Muscle layer of duodenum (tissue), 2 donors: ENCODE data around the gene BAX.
"Not testable (repeated sequence)": the region's sequence is repeated elsewhere in the genome, so short reads cannot be mapped to it uniquely, and the experiment has no call there.

Experiments used
- H3K27ac ChIP-seq: one replicate; pipeline ENCODE4 v1.7.0; 2013; ENCODE audit warnings: mild to moderate bottlenecking, low read length
- H3K27me3 ChIP-seq: one replicate; pipeline ENCODE4 v1.7.0; 2013; ENCODE audit warnings: low read depth, mild to moderate bottlenecking, control low read depth, low read length
- H3K36me3 ChIP-seq, 2 donors: one replicate each; pipeline ENCODE4 v1.7.0; 2013; ENCODE audit warnings: low read length in 2 of 2, control low read depth in 1 of 2, mild to moderate bottlenecking in 1 of 2; ENCODE audit not compliant: insufficient read depth in 2 of 2, control insufficient read depth in 1 of 2
- H3K4me1 ChIP-seq, 2 donors: one replicate each; pipeline ENCODE4 v1.7.0; 2013; ENCODE audit warnings: low read length in 2 of 2, mild to moderate bottlenecking in 2 of 2, control low read depth in 1 of 2, moderate library complexity in 1 of 2; ENCODE audit not compliant: insufficient read depth in 2 of 2, control insufficient read depth in 1 of 2
- H3K4me3 ChIP-seq, 2 donors: one replicate each; pipeline ENCODE4 v1.7.0; 2013; ENCODE audit warnings: low read length in 2 of 2, low read depth in 1 of 2, mild to moderate bottlenecking in 1 of 2
- H3K9me3 ChIP-seq, 2 donors: one replicate each; pipeline ENCODE4 v1.7.0; 2013; ENCODE audit warnings: low read length in 2 of 2, control low read depth in 1 of 2, mild to moderate bottlenecking in 1 of 2; ENCODE audit not compliant: control insufficient read depth in 1 of 2
- donor health status: healthy.

The BAX gene

GRCh38 chr19:48919271-48919670 lies 35.4 kb upstream of the BAX start:
- H3K27me3 ChIP-seq, H3K9me3 ChIP-seq, H3K27ac ChIP-seq, H3K4me3 ChIP-seq, H3K4me1 ChIP-seq: not testable (repeated sequence)
- peaks cover 16 to 62% of the 10 kb centered on the region in 2 donors for H3K36me3 ChIP-seq

- Histone ChIP-seq H3K36me3 (peaks cover 9 to 50% of the 10 kb centered on the region in 2 donors), H3K4me3 (no peak overlapping the region), H3K27ac (no peak overlapping the region), H3K9me3 (no peaks in the 10 kb centered on the region), H3K27me3 (no peaks in the 10 kb centered on the region), H3K4me1 (no peaks in the 10 kb centered on the region)
Measured at GRCh38 chr19:48920949-48921348, 33.7 kb upstream of the BAX start.

GRCh38 chr19:48921721-48922500 lies 32.8 kb upstream of the BAX start:
- Histone ChIP-seq H3K4me3 (no peak overlapping the region), H3K4me1 (no peaks in the 10 kb centered on the region), H3K27ac (no peak overlapping the region), H3K36me3 (peaks cover 7 to 46% of the 10 kb centered on the region in 2 donors), H3K27me3 (no peaks in the 10 kb centered on the region), H3K9me3 (no peaks in the 10 kb centered on the region)

- Histone ChIP-seq H3K27me3 (no peaks in the 10 kb centered on the region), H3K27ac (no peak overlapping the region), H3K4me3 (no peak overlapping the region), H3K4me1 (no peaks in the 10 kb centered on the region), H3K9me3 (no peaks in the 10 kb centered on the region), H3K36me3 (peaks cover 6 to 45% of the 10 kb centered on the region in 2 donors)
Measured at GRCh38 chr19:48922548-48923490, 31.9 kb upstream of the BAX start.

- Histone ChIP-seq H3K27ac (no peak overlapping the region), H3K36me3 (peaks cover 0 to 28% of the 10 kb centered on the region in 2 donors)
Measured at GRCh38 chr19:48925240-48925843, 29.3 kb upstream of the BAX start.

GRCh38 chr19:48925890-48926289 lies 28.8 kb upstream of the BAX start:
- H3K4me3 ChIP-seq, H3K27me3 ChIP-seq, H3K4me1 ChIP-seq, H3K27ac ChIP-seq, H3K9me3 ChIP-seq: not testable (repeated sequence)
- H3K36me3 ChIP-seq, result peaks cover 0 to 24% of the 10 kb centered on the region in 2 donors

More at GRCh38 chr19:48925240-48925843, 29.3 kb upstream of the BAX start:
- Histone ChIP-seq H3K27me3 (no peaks in the 10 kb centered on the region), H3K9me3 (no peaks in the 10 kb centered on the region), H3K4me3 (no peak overlapping the region), H3K4me1 (no peaks in the 10 kb centered on the region)

- Histone ChIP-seq H3K27ac (no peak overlapping the region), H3K4me1 (no peaks in the 10 kb centered on the region), H3K9me3 (no peaks in the 10 kb centered on the region), H3K27me3 (no peaks in the 10 kb centered on the region), H3K4me3 (no peak overlapping the region), H3K36me3 (peaks cover 0 to 14% of the 10 kb centered on the region in 2 donors)
Measured at GRCh38 chr19:48926909-48927308, 27.8 kb upstream of the BAX start.

- not testable (repeated sequence) for H3K9me3 ChIP-seq, H3K27me3 ChIP-seq, H3K36me3 ChIP-seq, H3K4me3 ChIP-seq, H3K27ac ChIP-seq, H3K4me1 ChIP-seq
Measured at GRCh38 chr19:48927692-48928091, 27.0 kb upstream of the BAX start.

GRCh38 chr19:48928164-48929025 lies 26.3 kb upstream of the BAX start:
- Histone ChIP-seq H3K27me3 (no peaks in the 10 kb centered on the region), H3K9me3 (no peaks in the 10 kb centered on the region), H3K4me1 (peaks cover 4 to 6% of the 10 kb centered on the region in 2 donors), H3K27ac (no peak overlapping the region), H3K36me3 (no peaks in the 10 kb centered on the region), H3K4me3 (no peak overlapping the region)

- H3K4me3 ChIP-seq, result peak within 1 kb of the TSS; percentile 66 to 73
- H3K27ac ChIP-seq, result no peak within 1 kb of the TSS
- H3K36me3 ChIP-seq, result no peaks in the 10 kb centered on the region
Measured at GRCh38 chr19:48933382-48933932, 21.2 kb upstream of the BAX start, which contains the start of gene DHDH. Gene DHDH, plus strand, starts transcription at chr19:48933699. Its CDS starts 23 bp downstream, at chr19:48933722.

More at GRCh38 chr19:48933382-48933932, 21.2 kb upstream of the BAX start, which contains the start of gene DHDH:
- Histone ChIP-seq H3K4me1 (peaks cover 6 to 10% of the 10 kb centered on the region in 2 donors), H3K27me3 (no peaks in the 10 kb centered on the region), H3K9me3 (no peaks in the 10 kb centered on the region)
